Measurements from ENCODE around the gene ZNF212.

The ZNF212 gene

DNA sequence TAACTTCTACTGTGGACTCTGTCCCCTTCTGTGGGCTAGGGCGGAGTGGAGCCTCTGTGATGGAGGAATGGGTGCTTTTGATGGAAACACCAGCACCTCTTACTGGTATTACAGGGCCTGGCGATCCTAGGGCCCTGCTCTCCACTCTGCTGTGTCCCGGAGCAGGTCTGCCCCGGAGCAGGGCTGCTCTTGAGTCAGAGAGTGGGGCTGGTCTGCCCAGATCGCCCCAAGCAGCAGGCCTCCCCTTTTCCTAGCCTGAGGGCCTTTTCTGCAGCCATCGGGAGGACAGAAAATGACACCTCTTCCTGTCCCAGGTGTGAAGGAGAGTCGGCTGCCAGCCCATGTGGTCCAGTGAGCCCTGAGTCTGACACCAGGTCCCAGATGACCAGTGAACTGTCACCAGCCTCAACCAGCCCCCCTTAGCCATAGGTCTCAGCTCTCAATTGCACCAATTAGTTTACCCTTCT, 42.7 kb upstream of the ZNF212 start:
- Histone ChIP-seq H3K36me3 (peaks cover 39% of the 10 kb centered on the region), H3K27me3 (no peaks in the 10 kb centered on the region), H3K4me1 (ENCODE audit: control insufficient read depth in 1 of 2, insufficient read depth in 1 of 2, low read depth in 1 of 2, low read length in 1 of 2) (peaks cover 28 to 34% of the 10 kb centered on the region in 2 experiments), H3K9me3 (no peaks in the 10 kb centered on the region), H3K27ac (peak overlapping the region; percentile 90), H3K4me3 (ENCODE audit: low read depth in 1 of 2, low read length in 1 of 2) (peak overlapping the region; percentile 69 to 72)
- TF ChIP-seq, protein P1, sequence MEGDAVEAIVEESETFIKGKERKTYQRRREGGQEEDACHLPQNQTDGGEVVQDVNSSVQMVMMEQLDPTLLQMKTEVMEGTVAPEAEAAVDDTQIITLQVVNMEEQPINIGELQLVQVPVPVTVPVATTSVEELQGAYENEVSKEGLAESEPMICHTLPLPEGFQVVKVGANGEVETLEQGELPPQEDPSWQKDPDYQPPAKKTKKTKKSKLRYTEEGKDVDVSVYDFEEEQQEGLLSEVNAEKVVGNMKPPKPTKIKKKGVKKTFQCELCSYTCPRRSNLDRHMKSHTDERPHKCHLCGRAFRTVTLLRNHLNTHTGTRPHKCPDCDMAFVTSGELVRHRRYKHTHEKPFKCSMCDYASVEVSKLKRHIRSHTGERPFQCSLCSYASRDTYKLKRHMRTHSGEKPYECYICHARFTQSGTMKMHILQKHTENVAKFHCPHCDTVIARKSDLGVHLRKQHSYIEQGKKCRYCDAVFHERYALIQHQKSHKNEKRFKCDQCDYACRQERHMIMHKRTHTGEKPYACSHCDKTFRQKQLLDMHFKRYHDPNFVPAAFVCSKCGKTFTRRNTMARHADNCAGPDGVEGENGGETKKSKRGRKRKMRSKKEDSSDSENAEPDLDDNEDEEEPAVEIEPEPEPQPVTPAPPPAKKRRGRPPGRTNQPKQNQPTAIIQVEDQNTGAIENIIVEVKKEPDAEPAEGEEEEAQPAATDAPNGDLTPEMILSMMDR (IDR thresholded peaks at IDR 0.05): no peak

DNA sequence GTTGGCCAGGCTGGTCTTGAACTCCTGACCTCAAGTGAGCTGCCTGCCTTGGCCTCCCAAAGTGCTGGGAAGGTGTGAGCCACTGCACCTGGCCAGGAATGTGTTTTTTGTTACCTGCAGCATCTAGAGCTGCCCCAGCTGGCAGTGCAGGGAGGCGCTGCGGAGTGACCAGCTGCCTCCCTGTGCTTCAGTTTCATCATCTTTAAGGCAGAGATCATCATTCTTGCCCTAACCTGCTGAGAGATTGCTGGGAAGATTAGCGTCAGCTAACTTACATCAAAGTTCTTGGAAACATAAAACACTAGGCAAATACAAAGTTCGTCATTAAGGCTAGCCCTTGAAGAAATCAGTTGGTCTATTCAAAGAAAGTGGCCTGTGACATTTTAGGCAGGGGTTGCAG, 41.8 kb upstream of the ZNF212 start:
- no peaks in the 10 kb centered on the region for H3K9me3 ChIP-seq
- no peak overlapping the region for H3K27ac ChIP-seq
- TF ChIP-seq, protein P1 (IDR thresholded peaks at IDR 0.05): no peak
- H3K27me3 ChIP-seq: no peaks in the 10 kb centered on the region
- H3K4me1 ChIP-seq (ENCODE audit: control insufficient read depth in 1 of 2, insufficient read depth in 1 of 2, low read depth in 1 of 2, low read length in 1 of 2): peaks cover 24 to 28% of the 10 kb centered on the region in 2 experiments
- H3K4me3 ChIP-seq (ENCODE audit: low read depth in 1 of 2, low read length in 1 of 2): no peak overlapping the region
- H3K36me3 ChIP-seq: peaks cover 47% of the 10 kb centered on the region

DNA sequence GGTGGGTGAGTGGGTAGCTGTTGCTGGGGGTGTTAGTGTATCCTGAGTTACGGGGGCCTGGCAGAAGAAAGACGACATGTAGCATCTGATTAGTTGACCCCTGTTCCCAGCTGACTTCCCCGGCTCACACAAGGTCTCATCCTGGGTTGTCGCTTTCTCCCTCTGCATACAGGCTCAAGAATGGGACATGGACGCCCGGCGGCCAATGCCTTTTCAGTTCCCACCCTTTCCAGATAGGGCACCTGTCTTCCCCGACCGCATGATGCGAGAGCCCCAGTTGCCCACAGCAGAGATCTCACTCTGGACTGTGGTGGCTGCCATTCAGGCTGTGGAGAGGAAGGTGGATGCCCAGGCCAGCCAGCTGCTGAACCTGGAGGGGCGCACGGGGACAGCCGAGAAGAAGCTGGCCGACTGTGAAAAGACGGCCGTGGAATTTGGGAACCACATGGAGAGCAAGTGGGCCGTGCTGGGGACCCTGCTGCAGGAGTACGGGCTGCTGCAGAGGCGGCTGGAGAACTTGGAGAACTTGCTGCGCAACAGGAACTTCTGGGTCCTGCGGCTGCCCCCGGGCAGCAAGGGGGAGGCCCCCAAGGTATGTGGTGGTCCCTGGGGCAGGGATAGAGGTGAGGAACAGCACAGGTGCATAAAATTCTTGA, 41.2 kb upstream of the ZNF212 start:
- TF ChIP-seq, protein P1 (IDR thresholded peaks at IDR 0.05): no peak
- Histone ChIP-seq H3K4me1 (ENCODE audit: control insufficient read depth in 1 of 2, insufficient read depth in 1 of 2, low read depth in 1 of 2, low read length in 1 of 2) (peaks cover 24 to 28% of the 10 kb centered on the region in 2 experiments), H3K4me3 (ENCODE audit: low read depth in 1 of 2, low read length in 1 of 2) (no peak overlapping the region), H3K36me3 (peaks cover 54% of the 10 kb centered on the region), H3K27me3 (no peaks in the 10 kb centered on the region), H3K9me3 (no peaks in the 10 kb centered on the region), H3K27ac (no peak overlapping the region)

DNA sequence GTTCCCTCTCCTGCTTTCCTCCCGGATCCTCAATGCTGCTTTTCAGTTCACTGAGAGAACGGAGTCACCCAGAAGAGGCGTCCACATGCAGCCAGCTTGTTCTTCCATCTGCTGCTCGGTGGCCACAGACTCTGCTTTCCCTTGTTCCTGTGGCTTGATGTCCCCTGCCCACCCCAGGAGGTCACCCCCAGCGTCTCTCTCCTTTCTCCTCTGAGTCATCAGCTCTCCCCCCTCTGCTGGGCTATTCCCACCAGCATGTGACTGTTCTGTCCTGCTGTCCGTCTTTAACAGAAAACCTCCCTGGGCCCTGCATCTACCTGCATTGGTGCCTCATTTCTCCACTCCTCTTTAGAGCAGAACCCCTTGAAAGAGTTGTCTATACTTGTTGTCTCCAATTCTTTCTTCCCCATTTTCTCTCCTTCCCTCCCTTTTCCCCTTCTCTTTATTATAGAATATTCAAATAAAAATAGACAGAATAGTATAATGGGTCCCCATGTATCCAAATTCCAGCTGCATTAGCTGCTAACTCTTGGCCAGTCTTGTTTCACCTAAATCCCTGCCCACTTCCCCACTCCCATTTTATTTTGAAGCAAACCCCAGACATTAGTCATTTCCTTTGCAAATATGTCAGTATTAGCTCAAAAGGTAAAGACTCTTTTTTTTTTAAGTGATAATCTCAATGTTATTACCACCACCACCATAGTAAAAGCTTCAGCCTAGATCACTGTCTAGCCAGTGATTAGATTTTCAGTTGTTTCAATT, 40.0 kb upstream of the ZNF212 start:
- H3K9me3 ChIP-seq: no peaks in the 10 kb centered on the region
- H3K4me3 ChIP-seq (ENCODE audit: low read depth in 1 of 2, low read length in 1 of 2): no peak overlapping the region
- no peak overlapping the region for H3K27ac ChIP-seq
- peaks cover 24 to 28% of the 10 kb centered on the region in 2 experiments for H3K4me1 ChIP-seq (ENCODE audit: control insufficient read depth in 1 of 2, insufficient read depth in 1 of 2, low read depth in 1 of 2, low read length in 1 of 2)
- no peaks in the 10 kb centered on the region for H3K27me3 ChIP-seq
- peaks cover 65% of the 10 kb centered on the region for H3K36me3 ChIP-seq
- TF ChIP-seq, protein P1 (IDR thresholded peaks at IDR 0.05): no peak

DNA sequence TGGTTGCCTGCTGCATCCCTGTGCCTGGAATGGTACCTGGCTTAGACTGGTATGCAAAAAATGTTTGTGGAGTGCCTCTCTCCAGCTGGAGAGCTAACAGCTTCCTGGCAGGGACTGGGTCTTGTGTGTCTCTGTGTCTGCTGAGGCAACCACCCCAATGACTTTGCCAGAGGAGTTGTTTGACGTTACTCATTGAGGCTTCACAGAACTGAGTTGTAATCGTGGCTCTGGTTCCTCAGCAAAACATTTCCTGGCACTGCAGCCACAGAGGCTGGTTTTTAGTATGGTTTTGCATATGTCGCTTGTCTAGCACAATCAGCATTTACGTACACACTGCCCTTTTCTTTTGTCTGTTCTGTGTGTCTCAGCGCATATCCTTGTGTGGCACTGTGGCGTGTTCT, 36.6 kb upstream of the ZNF212 start:
- Histone ChIP-seq H3K27me3 (no peaks in the 10 kb centered on the region), H3K9me3 (no peaks in the 10 kb centered on the region), H3K4me3 (ENCODE audit: low read depth in 1 of 2, low read length in 1 of 2) (no peak overlapping the region), H3K4me1 (ENCODE audit: control insufficient read depth in 1 of 2, insufficient read depth in 1 of 2, low read depth in 1 of 2, low read length in 1 of 2) (peaks cover 0 to 2% of the 10 kb centered on the region in 2 experiments), H3K36me3 (peaks cover 95% of the 10 kb centered on the region), H3K27ac (no peak overlapping the region)
- TF ChIP-seq, protein P1 (IDR thresholded peaks at IDR 0.05): no peak
